SJSA1 (cell line): ENCODE results near the gene RAB9A. TPM values are rescaled to one million over a fixed set of nuclear protein-coding genes. Genes with fewer than 3 reads are reported as not detected.
"Not testable (repeated sequence)": the region's sequence is repeated elsewhere in the genome, so short reads cannot be mapped to it uniquely, and the experiment has no call there.

ENCODE experiments used
- DNase-seq, 2 experiments: peaks; one replicate each; pipeline ENCODE4 v3.0.0-alpha.2; 2015 to 2020; ENCODE audit warnings: low spot score in 2 of 2, low read depth in 1 of 2
- H3K27ac ChIP-seq: fragments of 250-450 bp; sonication (Bioruptor Pico); 2 replicates; pipeline ENCODE4 v1.5.1; 2020; ENCODE audit warnings: mild to moderate bottlenecking, moderate library complexity
- H3K27me3 ChIP-seq: fragments of 250-450 bp; sonication (Bioruptor Pico); replicated peaks from 2 replicates; pipeline ENCODE4 v1.5.1; 2020; ENCODE audit warnings: mild to moderate bottlenecking, moderate library complexity
- H3K36me3 ChIP-seq: fragments of 250-450 bp; sonication (Bioruptor Pico); 2 replicates; pipeline ENCODE4 v1.5.1; 2020; ENCODE audit warnings: mild to moderate bottlenecking
- H3K4me1 ChIP-seq: fragments of 250-450 bp; sonication (Bioruptor Pico); replicated peaks from 2 replicates; pipeline ENCODE4 v1.6.1; 2021; ENCODE audit warnings: mild to moderate bottlenecking
- H3K4me3 ChIP-seq: fragments of 250-450 bp; sonication (Bioruptor Pico); 2 replicates; pipeline ENCODE4 v1.5.1; 2020; ENCODE audit warnings: mild to moderate bottlenecking
- H3K9me3 ChIP-seq: fragments of 250-450 bp; sonication (Bioruptor Pico); replicated peaks from 2 replicates; pipeline ENCODE4 v1.5.1; 2020; ENCODE audit warnings: mild to moderate bottlenecking
- total RNA-seq: library from RNA; depleted of rRNA; stranded (reverse); fragments of >200 nt; shearing (Covaris generic); gene quantifications from 2 replicates; pipeline ENCODE4 v1.2.3, GENCODE V29; 2014; rRNA removed

Gene RAB9A
- 18.2 and 21.2 TPM in 2 replicates for total RNA-seq

- H3K9me3 ChIP-seq: no peaks in the 10 kb centered on the region
- H3K27me3 ChIP-seq: no peaks in the 10 kb centered on the region
- H3K4me1 ChIP-seq: peaks cover 15% of the 10 kb centered on the region; the same call in 1 of the 2 replicates
- peak within 1 kb of the TSS; percentile 74 for H3K27ac ChIP-seq
- peaks cover 3% of the 10 kb centered on the region for H3K36me3 ChIP-seq
- peak within 1 kb of the TSS; percentile 77 for H3K4me3 ChIP-seq
- peak; percentile 58 to 74 for DNase-seq
Observed at GRCh38 chrX:13688958-13689740, at the start of gene RAB9A. Gene RAB9A (plus strand): TSS chrX:13689128. CDS start chrX:13708747, 19,619 bp downstream.

- H3K27me3 ChIP-seq, H3K9me3 ChIP-seq, H3K36me3 ChIP-seq, H3K4me1 ChIP-seq, H3K4me3 ChIP-seq, DNase-seq, H3K27ac ChIP-seq: not testable (repeated sequence)
Observed at GRCh38 chrX:13641684-13642083, 47.2 kb upstream of the RAB9A start.

GRCh38 chrX:13645464-13646153, 43.3 kb upstream of the RAB9A start:
- H3K27ac ChIP-seq: no peak overlapping the region
- H3K27me3 ChIP-seq: no peaks in the 10 kb centered on the region
- H3K4me3 ChIP-seq: no peak overlapping the region
- no peak for DNase-seq
- H3K4me1 ChIP-seq: peaks cover 19% of the 10 kb centered on the region
- no peaks in the 10 kb centered on the region for H3K9me3 ChIP-seq
- H3K36me3 ChIP-seq: no peaks in the 10 kb centered on the region

GRCh38 chrX:13646154-13646549, 42.8 kb upstream of the RAB9A start:
- Histone ChIP-seq H3K9me3 (no peaks in the 10 kb centered on the region), H3K36me3 (no peaks in the 10 kb centered on the region), H3K4me3 (no peak overlapping the region), H3K27me3 (no peaks in the 10 kb centered on the region), H3K27ac (no peak overlapping the region), H3K4me1 (peaks cover 19% of the 10 kb centered on the region)
- peak; percentile 25 to 45 for DNase-seq

DNA sequence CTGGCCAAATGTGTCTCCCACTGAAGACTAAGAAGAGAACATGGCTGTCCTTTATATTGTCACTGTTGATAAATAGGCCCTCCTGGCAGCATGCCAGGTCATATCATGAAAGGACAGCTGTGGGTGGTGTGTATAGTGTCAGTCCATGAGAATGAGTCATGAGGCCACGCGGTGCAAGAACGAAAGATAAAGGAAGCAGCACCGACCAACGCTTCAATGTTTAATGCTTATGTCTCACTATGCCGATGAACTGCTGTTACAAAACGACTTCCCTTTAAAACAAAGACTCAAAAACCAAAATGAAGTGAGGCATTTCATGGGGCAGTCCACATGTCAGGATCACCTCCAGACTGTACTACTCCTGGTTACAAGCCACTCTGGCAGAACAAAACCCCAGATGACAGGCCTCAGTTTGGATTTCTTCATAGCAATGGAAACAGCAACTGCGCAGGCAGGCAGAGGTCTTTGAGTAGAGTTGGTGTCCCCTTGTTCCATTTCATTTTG, 41.2 kb upstream of the RAB9A start:
- Histone ChIP-seq H3K9me3 (no peaks in the 10 kb centered on the region), H3K27me3 (no peaks in the 10 kb centered on the region), H3K27ac (peak overlapping the region; percentile 65), H3K4me1 (peaks cover 27% of the 10 kb centered on the region), H3K4me3 (no peak overlapping the region), H3K36me3 (no peaks in the 10 kb centered on the region)
- peak; percentile 77 to 85 for DNase-seq

DNA sequence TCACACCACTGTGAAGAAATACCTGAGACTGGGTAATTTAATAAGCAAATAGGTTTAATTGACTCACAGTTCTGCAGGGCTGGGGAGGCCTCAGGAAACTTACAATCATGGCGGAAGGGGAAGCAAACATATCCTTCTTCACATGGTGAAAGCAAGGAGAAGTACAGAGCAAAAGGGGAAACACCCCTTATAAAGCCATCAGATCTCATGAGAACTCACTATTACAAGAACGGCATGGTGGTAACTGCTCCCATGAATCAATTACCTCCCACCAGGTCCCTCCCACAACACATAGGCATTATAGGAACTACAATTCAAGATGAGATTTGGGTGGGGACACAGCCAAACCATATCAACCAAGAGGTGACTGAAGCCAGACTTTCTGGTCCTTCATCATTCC, 40.6 kb upstream of the RAB9A start:
- Histone ChIP-seq H3K27ac (peak overlapping the region; percentile 65), H3K4me1 (peaks cover 27% of the 10 kb centered on the region)
- H3K9me3 ChIP-seq, H3K4me3 ChIP-seq, H3K36me3 ChIP-seq, DNase-seq, H3K27me3 ChIP-seq: not testable (repeated sequence)

- no peak for DNase-seq
Observed at GRCh38 chrX:13649838-13650237, 39.1 kb upstream of the RAB9A start.

GRCh38 chrX:13650318-13650717, 38.6 kb upstream of the RAB9A start:
- no peak for DNase-seq
- Histone ChIP-seq H3K27ac (no peak overlapping the region), H3K36me3 (no peaks in the 10 kb centered on the region), H3K4me1 (peaks cover 27% of the 10 kb centered on the region), H3K9me3 (no peaks in the 10 kb centered on the region), H3K27me3 (no peaks in the 10 kb centered on the region), H3K4me3 (no peak overlapping the region)

More at GRCh38 chrX:13649838-13650237, 39.1 kb upstream of the RAB9A start:
- Histone ChIP-seq H3K27me3 (no peaks in the 10 kb centered on the region), H3K4me1 (peaks cover 27% of the 10 kb centered on the region), H3K4me3 (no peak overlapping the region), H3K27ac (no peak overlapping the region), H3K9me3 (no peaks in the 10 kb centered on the region), H3K36me3 (no peaks in the 10 kb centered on the region)

DNA sequence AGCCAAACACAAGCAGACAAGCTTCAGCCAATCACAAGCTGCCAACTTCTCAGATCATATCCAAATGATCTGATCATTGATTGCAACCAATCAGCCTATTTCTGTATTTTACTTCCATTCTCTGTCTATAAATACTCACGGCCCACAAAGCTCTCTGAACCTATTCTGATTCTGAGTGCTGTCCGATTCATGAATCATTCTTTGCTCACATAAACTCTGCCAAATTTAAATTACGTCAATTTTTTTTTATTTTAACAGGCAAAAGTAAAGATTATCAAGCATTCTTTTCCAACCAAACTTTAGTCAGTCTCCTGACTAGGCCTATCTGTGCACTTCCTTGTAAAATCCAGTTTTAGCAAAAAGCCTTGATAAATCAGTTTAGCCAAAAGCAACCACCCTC, 37.8 kb upstream of the RAB9A start:
- Histone ChIP-seq H3K27ac (no peak overlapping the region), H3K9me3 (no peaks in the 10 kb centered on the region), H3K36me3 (no peaks in the 10 kb centered on the region), H3K4me3 (no peak overlapping the region), H3K27me3 (no peaks in the 10 kb centered on the region), H3K4me1 (peaks cover 27% of the 10 kb centered on the region)
- DNase-seq: no peak

- Histone ChIP-seq H3K4me3 (peak overlapping the region; percentile 55), H3K27ac (peak overlapping the region; percentile 97), H3K9me3 (no peaks in the 10 kb centered on the region), H3K4me1 (peaks cover 21% of the 10 kb centered on the region), H3K27me3 (no peaks in the 10 kb centered on the region), H3K36me3 (no peaks in the 10 kb centered on the region)
- DNase-seq: peak; percentile 53 to 85
Observed at GRCh38 chrX:13652287-13652793, 36.6 kb upstream of the RAB9A start.

DNA sequence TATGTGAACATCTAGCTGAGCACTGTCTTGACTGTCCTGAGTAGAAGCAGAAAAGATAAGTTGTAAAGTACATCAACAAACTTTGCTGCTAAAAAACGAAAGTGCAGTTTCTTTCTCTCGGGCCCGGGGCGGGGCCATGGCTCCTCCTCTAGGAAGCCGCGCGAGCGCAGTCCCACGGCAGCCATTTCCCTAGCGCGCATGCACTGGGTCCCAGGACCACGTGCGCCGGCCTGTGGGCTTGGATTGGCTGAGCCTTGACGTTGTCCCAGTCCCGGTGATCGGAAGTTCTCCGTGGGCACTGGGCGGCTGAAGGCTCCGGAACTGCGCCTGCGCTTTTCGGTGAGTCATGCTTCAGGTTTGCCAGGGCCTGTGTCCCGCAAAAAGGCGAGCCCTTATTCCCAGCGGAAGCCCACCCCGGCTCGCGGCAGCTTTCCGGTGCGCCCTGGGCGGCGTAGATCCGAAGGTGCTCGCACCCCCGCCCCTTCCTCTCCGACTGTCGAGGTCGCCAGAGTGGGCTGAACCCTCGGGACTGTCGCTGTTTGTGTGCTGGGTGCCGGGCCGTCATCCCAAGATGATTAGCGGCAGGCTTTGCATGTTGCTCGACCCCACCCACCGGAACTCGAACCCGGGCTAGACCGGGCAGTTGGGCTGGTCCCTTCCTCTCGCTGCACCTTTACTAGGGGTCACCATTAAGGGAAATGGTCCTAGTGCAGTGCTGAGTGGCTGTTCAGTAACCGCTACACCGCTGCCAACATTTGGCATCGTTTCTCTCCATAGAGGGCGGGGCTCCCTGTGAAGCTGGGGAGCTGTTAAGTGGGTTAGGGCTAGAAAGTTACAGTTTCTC, 35.9 kb upstream of the RAB9A start, which contains the start of gene TCEANC:
Gene TCEANC (plus strand): TSS at position 292 of the 844 bp plus-strand sequence. CDS start 9,368 bp downstream, outside the sequence.
- H3K4me3 ChIP-seq: peak within 1 kb of the TSS; percentile 55
- H3K4me1 ChIP-seq: peaks cover 13% of the 10 kb centered on the region
- no peaks in the 10 kb centered on the region for H3K27me3 ChIP-seq
- peak within 1 kb of the TSS; percentile 97 for H3K27ac ChIP-seq
- no peaks in the 10 kb centered on the region for H3K9me3 ChIP-seq
- peak; percentile 89 to 95 for DNase-seq
- no peaks in the 10 kb centered on the region for H3K36me3 ChIP-seq

GRCh38 chrX:13654116-13654515, 34.8 kb upstream of the RAB9A start:
- Histone ChIP-seq H3K27ac (no peak overlapping the region), H3K4me3 (no peak overlapping the region; the same call in 1 of the 2 replicates)

DNA sequence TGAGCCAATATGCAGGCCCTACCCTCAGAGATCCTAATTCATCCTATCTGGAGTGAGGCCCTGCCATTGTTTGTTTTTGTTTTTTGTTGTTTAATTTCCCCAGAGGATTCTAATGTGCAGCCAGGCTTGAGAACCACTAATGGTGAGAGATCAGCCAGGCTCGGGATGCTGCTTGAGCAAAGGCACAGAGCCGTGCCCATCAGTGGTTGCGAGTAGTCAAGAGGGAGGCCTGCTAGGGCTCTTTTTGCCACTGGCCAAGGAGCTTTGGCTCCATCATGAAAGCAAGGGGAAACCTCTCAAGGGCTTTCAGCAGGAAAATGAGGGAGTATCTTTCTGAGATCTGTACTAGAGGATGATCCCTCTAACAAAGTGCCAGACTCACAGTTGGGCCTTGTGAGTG, 33.3 kb upstream of the RAB9A start:
- no peaks in the 10 kb centered on the region for H3K9me3 ChIP-seq
- DNase-seq: no peak

More at GRCh38 chrX:13654116-13654515, 34.8 kb upstream of the RAB9A start:
- no peaks in the 10 kb centered on the region for H3K27me3 ChIP-seq
- H3K9me3 ChIP-seq: no peaks in the 10 kb centered on the region
- H3K36me3 ChIP-seq: no peaks in the 10 kb centered on the region
- peaks cover 8% of the 10 kb centered on the region for H3K4me1 ChIP-seq
- no peak for DNase-seq

More for the DNA sequence above, 33.3 kb upstream of the RAB9A start:
- Histone ChIP-seq H3K36me3 (no peaks in the 10 kb centered on the region), H3K27me3 (no peaks in the 10 kb centered on the region), H3K27ac (no peak overlapping the region), H3K4me3 (no peak overlapping the region), H3K4me1 (peaks cover 8% of the 10 kb centered on the region)
